ENCODE results near the gene CCL28. TPM values are rescaled to one million over a fixed set of nuclear protein-coding genes. Genes with fewer than 3 reads are reported as not detected.

Gene CCL28
- total RNA-seq, 1 donor from 2014 or later: not detected

DNA sequence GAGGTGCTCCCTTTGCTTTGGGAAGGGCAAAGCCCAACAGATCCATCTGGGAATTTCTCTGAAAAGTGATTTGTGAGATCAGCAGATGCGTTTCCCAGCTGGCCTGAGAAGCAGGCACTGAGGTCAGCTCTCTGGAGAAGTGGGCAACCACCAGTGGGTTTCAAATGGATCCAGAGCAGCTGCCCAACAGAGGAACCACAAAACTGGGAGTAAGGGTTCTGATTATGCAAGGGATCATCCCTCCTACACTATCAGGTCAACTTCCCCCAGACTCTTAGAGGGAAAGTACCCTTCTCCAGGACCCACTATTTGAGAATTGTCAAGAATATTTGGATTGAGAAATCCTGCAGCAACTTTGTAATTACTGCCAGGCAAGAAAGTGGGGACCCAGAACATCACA lies 21.7 kb downstream of the CCL28 start:
- Histone ChIP-seq H3K27ac (no peak overlapping the region), H3K36me3 (no peaks in the 10 kb centered on the region), H3F3A (ENCODE audit: low read depth) (no peaks in the 10 kb centered on the region), H3K9ac (no peak overlapping the region), H3K79me2 (ENCODE audit: low read depth) (no peaks in the 10 kb centered on the region), H3K27me3 (no peaks in the 10 kb centered on the region), H3K9me3 (ENCODE audit: low read depth) (no peaks in the 10 kb centered on the region), H3K4me2 (no peak overlapping the region), H3K4me1 (no peaks in the 10 kb centered on the region), H3K4me3 (no peak overlapping the region), H4K20me1 (ENCODE audit: low read depth) (no peaks in the 10 kb centered on the region), H2AFZ (replicated peaks) (no peak overlapping the region)
- no peak for TF ChIP-seq EZH2phosphoT487 (IDR thresholded peaks at IDR 0.05)
- Mint-ChIP-seq H3K27ac (no peak overlapping the region), H3K27me3 (ENCODE audit: insufficient read depth, low read depth) (peaks cover 5% of the 10 kb centered on the region), H3K36me3 (no peaks in the 10 kb centered on the region), H3K4me3 (no peak overlapping the region), H3K9me3 (no peaks in the 10 kb centered on the region), H3K4me1 (no peaks in the 10 kb centered on the region)
- no peak for DNase-seq (ENCODE audit: low spot score)

DNA sequence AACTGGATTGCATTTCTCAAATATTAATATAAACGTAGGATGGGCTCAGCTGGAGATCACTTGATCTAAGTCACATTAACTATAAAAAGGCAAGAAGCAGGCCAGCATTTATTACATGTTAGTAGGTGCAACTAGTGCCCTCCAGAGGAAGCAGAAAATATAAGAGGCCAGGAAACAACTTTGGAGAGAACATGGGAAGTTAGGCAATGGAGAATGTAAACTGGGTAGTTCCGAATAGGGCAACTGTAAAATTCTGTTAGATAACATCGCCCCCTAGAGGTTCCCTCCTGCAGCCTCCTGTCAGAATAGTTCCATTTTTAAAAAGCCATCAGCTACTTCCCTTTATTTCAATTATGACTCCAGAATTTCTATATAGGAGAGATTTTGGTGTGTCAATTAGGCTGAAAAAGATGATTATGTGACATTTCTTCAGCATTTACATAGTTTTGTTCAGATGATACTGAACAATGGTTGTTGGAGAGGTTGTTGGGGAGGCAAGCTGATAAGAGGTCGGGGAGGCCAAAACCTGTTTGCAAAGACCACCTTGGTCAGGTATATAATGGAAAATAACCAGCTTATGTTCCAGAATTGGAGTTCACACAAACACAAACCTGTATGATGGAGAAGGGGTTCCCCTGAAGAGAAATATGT lies 22.4 kb downstream of the CCL28 start:
- H3K27me3 Mint-ChIP-seq (ENCODE audit: insufficient read depth, low read depth): peaks cover 3% of the 10 kb centered on the region
- no peaks in the 10 kb centered on the region for H3K27me3 ChIP-seq
- H3K4me3 ChIP-seq: no peak overlapping the region
- no peak overlapping the region for H3K4me2 ChIP-seq
- no peaks in the 10 kb centered on the region for H3K9me3 ChIP-seq (ENCODE audit: low read depth)
- no peaks in the 10 kb centered on the region for H3K4me1 ChIP-seq
- no peaks in the 10 kb centered on the region for H3K79me2 ChIP-seq (ENCODE audit: low read depth)
- H3K9ac ChIP-seq: no peak overlapping the region
- no peaks in the 10 kb centered on the region for H3K36me3 ChIP-seq
- no peaks in the 10 kb centered on the region for H3F3A ChIP-seq (ENCODE audit: low read depth)
- no peak overlapping the region for H3K4me3 Mint-ChIP-seq
- DNase-seq (ENCODE audit: low spot score): peak; percentile 84
- H2AFZ ChIP-seq (replicated peaks): no peak overlapping the region
- H4K20me1 ChIP-seq (ENCODE audit: low read depth): no peaks in the 10 kb centered on the region
- no peaks in the 10 kb centered on the region for H3K36me3 Mint-ChIP-seq
- no peaks in the 10 kb centered on the region for H3K9me3 Mint-ChIP-seq
- no peaks in the 10 kb centered on the region for H3K4me1 Mint-ChIP-seq
- no peak overlapping the region for H3K27ac ChIP-seq
- TF ChIP-seq, protein P1, sequence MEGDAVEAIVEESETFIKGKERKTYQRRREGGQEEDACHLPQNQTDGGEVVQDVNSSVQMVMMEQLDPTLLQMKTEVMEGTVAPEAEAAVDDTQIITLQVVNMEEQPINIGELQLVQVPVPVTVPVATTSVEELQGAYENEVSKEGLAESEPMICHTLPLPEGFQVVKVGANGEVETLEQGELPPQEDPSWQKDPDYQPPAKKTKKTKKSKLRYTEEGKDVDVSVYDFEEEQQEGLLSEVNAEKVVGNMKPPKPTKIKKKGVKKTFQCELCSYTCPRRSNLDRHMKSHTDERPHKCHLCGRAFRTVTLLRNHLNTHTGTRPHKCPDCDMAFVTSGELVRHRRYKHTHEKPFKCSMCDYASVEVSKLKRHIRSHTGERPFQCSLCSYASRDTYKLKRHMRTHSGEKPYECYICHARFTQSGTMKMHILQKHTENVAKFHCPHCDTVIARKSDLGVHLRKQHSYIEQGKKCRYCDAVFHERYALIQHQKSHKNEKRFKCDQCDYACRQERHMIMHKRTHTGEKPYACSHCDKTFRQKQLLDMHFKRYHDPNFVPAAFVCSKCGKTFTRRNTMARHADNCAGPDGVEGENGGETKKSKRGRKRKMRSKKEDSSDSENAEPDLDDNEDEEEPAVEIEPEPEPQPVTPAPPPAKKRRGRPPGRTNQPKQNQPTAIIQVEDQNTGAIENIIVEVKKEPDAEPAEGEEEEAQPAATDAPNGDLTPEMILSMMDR (IDR thresholded peaks at IDR 0.05): peak; percentile 92
- TF ChIP-seq EZH2phosphoT487 (IDR thresholded peaks at IDR 0.05): no peak
- TF ChIP-seq EZH2 (IDR thresholded peaks at IDR 0.05): no peak
- no peak overlapping the region for H3K27ac Mint-ChIP-seq

DNA sequence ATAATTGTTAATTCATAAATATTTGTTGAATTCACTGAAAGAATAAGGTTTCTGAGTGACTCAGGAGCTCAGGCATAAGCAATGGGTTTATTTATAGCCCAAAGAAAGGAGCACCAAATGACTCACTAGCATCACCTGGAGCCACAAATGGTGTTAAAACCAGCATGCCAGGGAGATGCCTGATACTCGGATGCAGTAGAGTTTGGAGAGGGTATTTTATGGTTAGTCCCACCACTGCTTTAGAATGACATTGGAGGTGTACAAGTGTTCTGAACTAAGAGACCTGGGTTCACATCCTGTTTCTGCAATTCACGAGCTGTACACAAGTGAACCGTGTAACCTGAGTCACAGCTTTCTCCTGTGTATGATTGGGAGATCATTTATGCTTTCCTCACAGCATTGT lies 25.2 kb downstream of the CCL28 start:
- DNase-seq (ENCODE audit: low spot score): no peak
- H3K27me3 ChIP-seq: no peaks in the 10 kb centered on the region
- no peak overlapping the region for H3K27ac Mint-ChIP-seq
- no peaks in the 10 kb centered on the region for H3K4me1 Mint-ChIP-seq
- no peaks in the 10 kb centered on the region for H3K4me1 ChIP-seq
- no peak overlapping the region for H3K27ac ChIP-seq
- TF ChIP-seq, protein P1 (IDR thresholded peaks at IDR 0.05): no peak
- TF ChIP-seq EZH2 (IDR thresholded peaks at IDR 0.05) (no peak), EZH2phosphoT487 (IDR thresholded peaks at IDR 0.05) (no peak)
- H3K36me3 ChIP-seq: no peaks in the 10 kb centered on the region
- H3K9me3 Mint-ChIP-seq: no peaks in the 10 kb centered on the region
- H2AFZ ChIP-seq (replicated peaks): no peak overlapping the region
- H3K9me3 ChIP-seq (ENCODE audit: low read depth): no peaks in the 10 kb centered on the region
- H3K4me3 ChIP-seq: no peak overlapping the region
- H3K9ac ChIP-seq: no peak overlapping the region
- peaks cover 3% of the 10 kb centered on the region for H3K27me3 Mint-ChIP-seq (ENCODE audit: insufficient read depth, low read depth)
- H3K79me2 ChIP-seq (ENCODE audit: low read depth): no peaks in the 10 kb centered on the region
- no peaks in the 10 kb centered on the region for H3K36me3 Mint-ChIP-seq
- H3F3A ChIP-seq (ENCODE audit: low read depth): no peaks in the 10 kb centered on the region
- no peaks in the 10 kb centered on the region for H4K20me1 ChIP-seq (ENCODE audit: low read depth)
- no peak overlapping the region for H3K4me2 ChIP-seq
- no peak overlapping the region for H3K4me3 Mint-ChIP-seq

GRCh38 chr5:43376496-43377140 lies 35.6 kb downstream of the CCL28 start:
- no peak for DNase-seq (ENCODE audit: low spot score)
- Histone ChIP-seq H4K20me1 (ENCODE audit: low read depth) (no peaks in the 10 kb centered on the region), H3K79me2 (ENCODE audit: low read depth) (no peaks in the 10 kb centered on the region), H3K36me3 (no peaks in the 10 kb centered on the region), H3K9me3 (ENCODE audit: low read depth) (no peaks in the 10 kb centered on the region), H3K4me2 (no peak overlapping the region), H3F3A (ENCODE audit: low read depth) (no peaks in the 10 kb centered on the region), H3K27ac (no peak overlapping the region), H2AFZ (replicated peaks) (no peak overlapping the region), H3K4me1 (no peaks in the 10 kb centered on the region), H3K4me3 (no peak overlapping the region), H3K9ac (no peak overlapping the region), H3K27me3 (no peaks in the 10 kb centered on the region)
- Mint-ChIP-seq H3K27me3 (ENCODE audit: insufficient read depth, low read depth) (no peaks in the 10 kb centered on the region), H3K36me3 (no peaks in the 10 kb centered on the region), H3K4me3 (no peak overlapping the region), H3K9me3 (no peaks in the 10 kb centered on the region), H3K27ac (no peak overlapping the region), H3K4me1 (no peaks in the 10 kb centered on the region)
- TF ChIP-seq, protein P1 (IDR thresholded peaks at IDR 0.05): no peak
- no peak for TF ChIP-seq EZH2phosphoT487 (IDR thresholded peaks at IDR 0.05)
- TF ChIP-seq EZH2 (IDR thresholded peaks at IDR 0.05): no peak

Data from neural progenitor cell (in vitro differentiated cells).